OCI-LY1 (cell line): Measurements from ENCODE around the gene MADD.

Source experiments
- H2AFZ ChIP-seq: fragments of 200-600 bp; sonication (generic), shearing (Covaris generic); 2 replicates; pipeline ENCODE4 v1.6.0; 2014; ENCODE audit warnings: antibody characterized with exemption, mild to moderate bottlenecking, low read length
- H3F3A ChIP-seq: fragments of 200-600 bp; sonication (generic), shearing (Covaris generic); 2 replicates; pipeline ENCODE4 v1.6.0; 2014; ENCODE audit warnings: mild to moderate bottlenecking, antibody characterized with exemption, low read length, moderate library complexity; ENCODE audit not compliant: insufficient read depth
- H3K27ac ChIP-seq: fragments of 200-600 bp; sonication (generic); 2 replicates; pipeline ENCODE4 v1.5.1; 2014; ENCODE audit warnings: low read length, mixed run types, mild to moderate bottlenecking, low read depth; ENCODE audit not compliant: poor library complexity, severe bottlenecking
- H3K27me3 ChIP-seq: fragments of 200-600 bp; sonication (generic); 2 replicates; pipeline ENCODE4 v1.6.0; 2014; ENCODE audit warnings: antibody characterized with exemption, mild to moderate bottlenecking, low read length, moderate library complexity; ENCODE audit not compliant: insufficient read depth
- H3K36me3 ChIP-seq: fragments of 200-600 bp; sonication (generic); 2 replicates; pipeline ENCODE4 v1.6.1; 2014; ENCODE audit warnings: mild to moderate bottlenecking, antibody characterized with exemption, low read length, moderate library complexity, mixed read lengths; ENCODE audit not compliant: insufficient read depth
- H3K4me1 ChIP-seq: fragments of 200-600 bp; sonication (generic); 2 replicates; pipeline ENCODE4 v1.5.1; 2014; ENCODE audit warnings: mild to moderate bottlenecking, low read length, moderate library complexity; ENCODE audit not compliant: insufficient read depth, severe bottlenecking
- H3K4me2 ChIP-seq: fragments of 200-600 bp; sonication (generic), shearing (Covaris generic); 2 replicates; pipeline ENCODE4 v1.6.1; 2014; ENCODE audit warnings: low read length
- H3K4me3 ChIP-seq: fragments of 200-600 bp; sonication (generic); 2 replicates; pipeline ENCODE4 v1.5.1; 2014; ENCODE audit warnings: low read length, low read depth, mild to moderate bottlenecking, mixed read lengths; ENCODE audit not compliant: poor library complexity, severe bottlenecking
- H3K79me2 ChIP-seq: fragments of 200-600 bp; shearing (Covaris generic); 2 replicates; pipeline ENCODE4 v1.6.1; 2016; ENCODE audit warnings: mixed run types, low read length, mixed read lengths; ENCODE audit not compliant: insufficient read depth
- H3K9ac ChIP-seq: fragments of 200-600 bp; sonication (generic), shearing (Covaris generic); 2 replicates; pipeline ENCODE4 v1.6.1; 2014; ENCODE audit warnings: mild to moderate bottlenecking, low read length, mixed read lengths
- H3K9me2 ChIP-seq: fragments of 200-600 bp; sonication (generic), shearing (Covaris generic); 2 replicates; pipeline ENCODE4 v1.6.1; 2014; ENCODE audit warnings: low read depth, mild to moderate bottlenecking, low read length, mixed read lengths
- H3K9me3 ChIP-seq: fragments of 200-600 bp; shearing (Covaris generic); 2 replicates; pipeline ENCODE4 v1.6.1; 2014; ENCODE audit warnings: low read length, mixed read lengths
- H4K20me1 ChIP-seq: fragments of 200-600 bp; sonication (generic), shearing (Covaris generic); 2 replicates; pipeline ENCODE4 v1.6.0; 2016; ENCODE audit warnings: mild to moderate bottlenecking, low read length; ENCODE audit not compliant: insufficient read depth
- EZH2 ChIP-seq: fragments of 200-600 bp; sonication (generic), shearing (Covaris generic); IDR thresholded peaks from 2 replicates; pipeline ENCODE4 v1.8.0; 2017; ENCODE audit warnings: borderline replicate concordance, mixed run types, mild to moderate bottlenecking, antibody characterized with exemption, low read length, moderate library complexity, mixed read lengths
- TF ChIP-seq, protein P1 (sequence below): fragments of 200-600 bp; sonication (generic), shearing (Covaris generic); IDR thresholded peaks from 2 replicates; pipeline ENCODE4 v1.5.1; 2017; ENCODE audit warnings: mild to moderate bottlenecking, antibody characterized with exemption, low read length, moderate library complexity, mixed read lengths

MADD gene

GRCh38 chr11:47264119-47264518 lies 5.8 kb upstream of the MADD start:
- Histone ChIP-seq H3K9me3 (no peaks in the 10 kb centered on the region), H3K27ac (no peak overlapping the region), H3K4me1 (peaks cover 18% of the 10 kb centered on the region), H3K4me2 (no peak overlapping the region), H3F3A (no peaks in the 10 kb centered on the region), H3K9me2 (no peaks in the 10 kb centered on the region), H4K20me1 (no peaks in the 10 kb centered on the region), H3K79me2 (no peaks in the 10 kb centered on the region), H3K27me3 (peaks cover 2% of the 10 kb centered on the region; the same call in 1 of the 2 replicates), H3K9ac (no peak overlapping the region), H3K4me3 (no peak overlapping the region), H2AFZ (no peak overlapping the region), H3K36me3 (no peaks in the 10 kb centered on the region)
- TF ChIP-seq, protein P1, sequence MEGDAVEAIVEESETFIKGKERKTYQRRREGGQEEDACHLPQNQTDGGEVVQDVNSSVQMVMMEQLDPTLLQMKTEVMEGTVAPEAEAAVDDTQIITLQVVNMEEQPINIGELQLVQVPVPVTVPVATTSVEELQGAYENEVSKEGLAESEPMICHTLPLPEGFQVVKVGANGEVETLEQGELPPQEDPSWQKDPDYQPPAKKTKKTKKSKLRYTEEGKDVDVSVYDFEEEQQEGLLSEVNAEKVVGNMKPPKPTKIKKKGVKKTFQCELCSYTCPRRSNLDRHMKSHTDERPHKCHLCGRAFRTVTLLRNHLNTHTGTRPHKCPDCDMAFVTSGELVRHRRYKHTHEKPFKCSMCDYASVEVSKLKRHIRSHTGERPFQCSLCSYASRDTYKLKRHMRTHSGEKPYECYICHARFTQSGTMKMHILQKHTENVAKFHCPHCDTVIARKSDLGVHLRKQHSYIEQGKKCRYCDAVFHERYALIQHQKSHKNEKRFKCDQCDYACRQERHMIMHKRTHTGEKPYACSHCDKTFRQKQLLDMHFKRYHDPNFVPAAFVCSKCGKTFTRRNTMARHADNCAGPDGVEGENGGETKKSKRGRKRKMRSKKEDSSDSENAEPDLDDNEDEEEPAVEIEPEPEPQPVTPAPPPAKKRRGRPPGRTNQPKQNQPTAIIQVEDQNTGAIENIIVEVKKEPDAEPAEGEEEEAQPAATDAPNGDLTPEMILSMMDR, result no peak
- no peak for TF ChIP-seq EZH2

DNA sequence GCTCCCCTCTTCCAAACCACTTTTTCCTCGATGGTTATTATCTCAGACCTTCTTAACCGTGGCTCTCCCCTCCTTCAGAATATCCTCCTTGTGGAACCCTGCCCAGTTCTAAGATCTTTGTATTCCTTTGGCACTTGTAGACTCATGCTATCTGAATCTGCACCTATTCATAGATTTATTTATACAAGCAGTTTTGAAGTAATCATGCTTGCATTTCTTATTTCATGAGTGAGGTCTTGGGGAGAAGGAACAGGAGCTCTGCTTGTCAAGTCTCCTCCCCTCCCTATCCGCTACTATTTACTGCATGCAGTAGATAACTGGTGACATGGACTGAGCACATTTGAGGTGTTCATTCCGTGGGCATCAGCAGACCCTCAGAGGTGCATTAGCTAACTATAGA lies 5.4 kb upstream of the MADD start:
- H3K9me2 ChIP-seq, result no peaks in the 10 kb centered on the region
- H4K20me1 ChIP-seq, result no peaks in the 10 kb centered on the region
- no peak overlapping the region for H3K4me3 ChIP-seq
- H3K79me2 ChIP-seq, result no peaks in the 10 kb centered on the region
- H3K27ac ChIP-seq, result no peak overlapping the region
- no peaks in the 10 kb centered on the region for H3F3A ChIP-seq
- H3K27me3 ChIP-seq, result no peaks in the 10 kb centered on the region
- no peak overlapping the region for H3K9ac ChIP-seq
- no peak overlapping the region for H3K4me2 ChIP-seq
- no peaks in the 10 kb centered on the region for H3K36me3 ChIP-seq
- no peak overlapping the region for H2AFZ ChIP-seq
- peaks cover 21% of the 10 kb centered on the region for H3K4me1 ChIP-seq
- H3K9me3 ChIP-seq, result no peaks in the 10 kb centered on the region
- TF ChIP-seq, protein P1, result no peak
- TF ChIP-seq EZH2, result no peak

GRCh38 chr11:47267876-47268275 lies 2.1 kb upstream of the MADD start:
- no peak overlapping the region for H3K4me2 ChIP-seq
- H3K27me3 ChIP-seq, result no peaks in the 10 kb centered on the region
- TF ChIP-seq, protein P1, result no peak
- no peak for TF ChIP-seq EZH2
- H3K4me1 ChIP-seq, result peaks cover 45% of the 10 kb centered on the region
- H3K9ac ChIP-seq, result no peak overlapping the region
- no peaks in the 10 kb centered on the region for H4K20me1 ChIP-seq
- H3F3A ChIP-seq, result no peaks in the 10 kb centered on the region
- no peaks in the 10 kb centered on the region for H3K9me2 ChIP-seq
- no peaks in the 10 kb centered on the region for H3K36me3 ChIP-seq
- H3K9me3 ChIP-seq, result no peaks in the 10 kb centered on the region
- no peak overlapping the region for H2AFZ ChIP-seq
- H3K27ac ChIP-seq, result no peak overlapping the region
- peaks cover 24% of the 10 kb centered on the region for H3K79me2 ChIP-seq
- no peak overlapping the region for H3K4me3 ChIP-seq
